HG02885 (cell line): Measurements from ENCODE around the gene PLCL2.

Experiments
- ATAC-seq: cut with Tn5 transposase; IDR thresholded peaks from one replicate; pipeline ENCODE4 v1.9.1; 2021; ENCODE audit warnings: mild to moderate bottlenecking; ENCODE audit not compliant: unreplicated experiment, poor library complexity

The PLCL2 gene

DNA sequence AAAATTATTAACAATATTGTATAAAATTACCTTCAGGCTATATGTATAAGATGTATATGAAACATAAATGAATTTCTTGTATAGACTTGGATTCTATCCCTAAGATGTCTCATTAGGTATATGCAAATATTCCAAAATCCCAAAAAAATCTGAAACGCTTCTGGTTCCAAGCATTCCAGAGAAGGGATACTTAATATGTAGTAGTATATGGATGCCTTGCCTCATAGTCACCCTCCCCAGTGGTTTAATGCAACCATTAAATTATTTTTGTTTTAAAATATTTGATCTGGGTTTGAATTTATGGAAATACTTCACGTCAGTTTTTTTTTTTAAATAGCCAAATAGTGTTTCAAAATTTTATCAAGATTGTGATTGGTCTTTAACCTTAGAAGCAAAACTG lies 27.2 kb downstream of the PLCL2 start:
- no peak for ATAC-seq

DNA sequence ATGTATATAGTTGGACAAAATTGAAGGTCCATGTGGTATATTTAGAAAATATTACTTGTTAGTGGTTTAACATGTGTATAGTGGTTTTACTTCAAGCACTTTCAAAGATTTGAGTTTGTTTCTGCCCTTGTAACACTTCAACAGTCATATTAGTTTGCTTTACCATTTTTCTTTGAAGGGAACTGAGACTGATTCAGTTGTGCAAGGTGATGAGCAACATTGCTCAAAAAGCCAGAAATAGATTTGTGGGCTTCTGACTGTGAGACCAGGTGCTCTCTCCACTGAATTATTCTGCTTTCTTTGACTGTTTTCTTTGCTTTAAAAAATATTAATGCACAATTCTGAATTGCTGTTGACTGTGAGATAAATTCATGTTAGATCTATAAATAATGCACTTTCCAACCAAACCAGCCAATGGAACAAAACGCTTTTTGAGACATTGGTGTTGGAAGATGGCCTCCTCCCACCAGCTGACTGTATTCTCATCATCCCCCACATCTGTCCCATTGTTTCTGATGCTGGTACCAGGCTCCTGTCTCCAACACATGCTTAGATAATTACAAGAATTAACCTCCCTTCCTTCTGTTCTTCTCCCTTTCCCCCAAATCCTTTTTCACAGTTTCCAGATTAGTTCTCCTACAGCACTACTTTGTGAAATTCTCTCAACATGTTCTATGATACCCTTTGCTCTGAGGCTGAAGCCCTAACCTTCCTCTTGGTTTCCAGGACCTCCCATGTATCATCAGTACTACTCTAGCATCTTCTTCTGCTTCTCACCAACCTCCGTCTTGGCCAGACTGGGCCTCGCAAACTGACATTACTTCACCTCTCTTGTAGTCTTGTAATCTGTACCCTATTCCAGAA lies 27.9 kb downstream of the PLCL2 start:
- peak; percentile 94 for ATAC-seq

DNA sequence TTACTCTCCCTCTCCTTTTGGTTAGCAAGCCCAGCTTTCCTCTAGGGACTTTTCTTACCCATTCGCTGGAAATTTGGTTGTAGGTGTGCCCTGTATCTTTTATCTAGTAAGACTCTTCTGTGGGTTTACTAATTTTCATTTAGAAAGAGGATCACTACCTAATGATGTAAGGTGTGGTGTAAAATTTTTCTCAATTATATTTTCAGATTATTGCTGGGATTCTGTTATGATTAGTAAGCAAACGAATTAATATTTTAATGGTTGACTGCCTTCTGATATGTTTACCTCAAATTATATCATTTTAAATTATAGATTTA lies 28.5 kb downstream of the PLCL2 start:
- peak; percentile 19 for ATAC-seq

DNA sequence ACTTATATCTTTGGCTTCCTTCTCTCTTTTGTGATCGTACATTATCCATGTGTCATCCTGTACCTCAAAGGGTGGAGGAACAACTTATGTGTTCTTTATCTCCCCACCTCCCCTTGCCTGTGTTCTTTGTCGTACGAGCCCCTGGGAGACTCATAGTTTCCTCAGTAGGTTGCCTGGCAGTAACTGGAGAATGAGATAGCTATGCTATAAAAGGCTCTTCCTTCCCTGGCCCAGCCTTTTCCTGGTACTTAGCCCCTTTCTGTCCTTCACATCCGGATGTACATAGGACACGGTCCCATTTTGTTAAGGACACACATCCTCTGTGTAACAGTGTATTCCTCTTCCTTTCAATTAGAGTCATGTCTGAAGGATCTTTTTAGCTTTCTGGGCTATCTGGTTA lies 32.1 kb downstream of the PLCL2 start:
- no peak for ATAC-seq

DNA sequence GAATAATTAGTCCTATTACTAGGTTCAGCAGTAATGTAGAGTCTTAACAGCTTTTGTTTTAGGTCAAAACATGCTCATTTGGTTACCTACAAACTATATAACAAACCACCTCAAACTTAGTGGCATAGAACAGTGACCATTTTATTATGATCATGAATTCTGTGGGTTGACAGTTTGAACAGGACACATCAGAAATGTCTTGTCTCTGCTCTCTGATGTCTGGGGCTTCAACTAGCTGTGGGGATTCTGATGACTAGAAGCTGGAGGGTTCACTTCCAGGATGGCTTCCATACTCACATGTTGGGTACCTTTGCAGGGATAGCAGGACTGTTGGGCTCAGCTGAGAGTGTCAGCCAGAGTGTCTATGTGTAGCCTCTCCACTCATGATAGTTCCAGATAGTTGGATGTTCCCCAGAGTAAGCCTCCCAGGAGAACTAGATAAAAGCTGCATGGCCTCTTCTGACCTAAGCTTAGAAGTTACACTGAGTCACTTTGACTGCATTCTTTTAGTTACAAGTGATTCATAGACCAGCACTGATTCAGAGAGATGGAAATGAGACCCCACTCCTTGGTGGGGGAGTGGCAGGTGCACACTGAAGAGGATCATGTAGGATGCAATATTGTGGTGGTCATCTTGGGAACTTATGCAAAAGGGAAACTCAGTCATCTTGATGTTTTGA lies 32.6 kb downstream of the PLCL2 start:
- ATAC-seq, result no peak

DNA sequence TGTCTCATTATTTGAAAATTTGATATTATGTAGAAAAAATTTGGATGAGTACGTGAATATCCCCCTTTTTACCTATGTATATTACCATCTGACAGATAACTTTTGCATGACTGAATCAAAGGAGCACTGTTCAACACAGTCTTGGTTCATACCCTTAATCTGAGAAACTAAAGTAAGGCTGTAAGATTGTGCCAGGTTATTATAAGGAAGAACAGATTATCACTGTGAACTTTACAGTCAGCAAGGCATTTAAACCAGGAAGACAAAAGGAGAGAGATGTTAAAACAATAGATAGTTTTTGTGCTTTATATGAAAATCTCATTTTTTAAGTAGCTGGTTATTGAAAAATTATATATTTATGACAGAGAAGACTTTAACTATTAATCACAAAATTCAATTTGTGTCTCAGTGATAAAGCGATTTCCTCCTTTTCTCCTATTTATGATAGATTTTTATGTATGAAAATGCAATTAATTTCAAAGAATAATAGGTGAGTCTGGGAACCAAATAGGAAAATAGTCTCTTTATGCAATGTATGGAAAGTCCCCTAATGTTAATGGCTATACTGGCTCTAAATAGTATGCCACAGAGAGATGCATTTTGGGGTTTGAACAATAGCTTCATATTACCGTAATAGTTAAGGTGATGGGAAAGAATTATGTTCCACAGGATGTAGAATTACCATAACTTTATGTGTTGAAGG lies 33.4 kb downstream of the PLCL2 start:
- no peak for ATAC-seq

DNA sequence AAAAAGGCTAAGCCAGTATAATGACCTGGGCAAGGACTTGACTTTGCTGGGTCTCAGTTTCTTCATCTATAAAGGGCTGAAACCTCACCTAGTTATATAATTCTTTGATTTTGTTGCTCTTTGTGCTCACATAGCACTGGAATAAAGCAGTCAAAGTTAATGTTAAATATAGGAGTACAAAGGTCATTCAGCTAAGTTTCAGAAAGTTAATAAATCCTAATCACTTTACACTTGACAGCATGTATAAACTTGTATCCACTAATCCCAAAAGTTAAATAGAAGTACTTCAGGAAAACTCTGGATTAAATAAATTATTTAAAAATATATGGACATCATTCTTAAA lies 33.9 kb downstream of the PLCL2 start:
- no peak for ATAC-seq

DNA sequence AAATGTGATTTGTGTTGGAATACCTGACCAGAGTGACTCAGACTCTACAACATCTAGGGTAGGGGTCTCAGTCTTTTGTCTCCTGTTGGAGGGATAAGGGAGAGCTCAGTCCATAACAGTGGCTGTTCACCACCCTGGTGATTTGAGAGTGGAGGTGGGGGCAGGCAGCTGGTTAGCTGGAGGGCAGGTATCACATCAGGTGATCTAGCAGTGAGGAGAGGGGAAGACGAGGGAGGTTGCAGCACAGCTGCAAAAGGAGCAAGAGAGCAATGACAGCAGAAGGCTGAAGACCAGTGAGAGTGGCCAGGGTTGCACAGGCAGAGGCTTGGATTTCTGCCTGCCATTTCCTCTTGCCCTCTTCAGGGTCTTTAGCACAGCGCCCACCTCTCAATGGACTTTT lies 38.4 kb downstream of the PLCL2 start:
- no peak for ATAC-seq

DNA sequence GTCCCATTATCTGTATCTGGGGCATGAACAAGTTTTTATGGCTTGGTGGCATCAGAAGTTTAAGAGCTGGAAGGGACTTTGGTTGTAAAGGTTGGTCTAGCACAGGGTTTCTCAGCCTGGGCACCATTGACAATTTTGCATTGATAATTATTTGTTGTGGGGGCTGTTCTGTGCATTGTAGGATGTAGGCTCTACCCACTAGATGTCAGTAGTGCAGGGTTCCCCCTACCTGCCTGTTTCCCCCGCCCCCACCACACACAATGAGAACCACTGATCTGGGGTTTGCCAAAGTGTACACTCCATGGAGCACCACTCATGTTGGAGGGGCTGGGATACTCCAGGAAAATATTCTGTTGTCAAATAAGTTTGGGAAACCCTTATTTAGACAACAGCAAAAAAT lies 42.7 kb downstream of the PLCL2 start:
- ATAC-seq, result peak; percentile 44

DNA sequence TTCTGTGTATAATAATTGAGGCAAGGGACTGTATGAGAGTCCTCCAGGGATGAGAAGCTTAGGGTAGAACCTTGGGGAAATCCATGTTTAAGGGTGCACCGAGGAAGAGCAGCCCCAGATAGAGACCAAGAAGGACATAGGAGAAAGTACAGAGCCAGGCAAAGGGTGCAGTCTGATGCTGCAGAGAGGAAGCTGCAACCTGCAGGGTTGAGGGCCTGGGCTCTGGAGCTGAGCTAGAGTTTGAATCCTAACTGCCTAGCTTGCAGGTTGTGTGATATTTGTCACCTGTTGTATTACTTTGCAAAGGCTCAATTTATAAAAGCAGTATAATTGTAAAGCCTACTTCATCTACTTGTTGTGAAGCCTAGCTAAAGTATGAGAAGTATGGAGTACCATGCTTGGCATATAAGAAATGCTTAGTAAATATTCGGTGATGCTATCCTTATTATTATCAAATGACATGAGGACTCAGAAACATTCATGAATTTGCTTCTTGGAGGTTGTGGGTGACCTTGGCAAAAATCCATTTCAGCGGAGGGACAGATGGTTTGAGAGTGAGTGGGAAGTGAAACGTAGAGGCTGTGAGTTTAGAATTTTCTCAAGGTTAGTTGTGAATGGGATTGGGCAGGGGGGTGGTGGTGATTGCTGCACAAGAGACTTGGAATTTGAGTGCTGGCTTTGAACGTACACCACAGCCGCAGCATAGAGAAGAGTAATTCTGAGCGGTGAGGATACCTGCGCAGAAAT lies 43.8 kb downstream of the PLCL2 start:
- ATAC-seq, result peak; percentile 67

DNA sequence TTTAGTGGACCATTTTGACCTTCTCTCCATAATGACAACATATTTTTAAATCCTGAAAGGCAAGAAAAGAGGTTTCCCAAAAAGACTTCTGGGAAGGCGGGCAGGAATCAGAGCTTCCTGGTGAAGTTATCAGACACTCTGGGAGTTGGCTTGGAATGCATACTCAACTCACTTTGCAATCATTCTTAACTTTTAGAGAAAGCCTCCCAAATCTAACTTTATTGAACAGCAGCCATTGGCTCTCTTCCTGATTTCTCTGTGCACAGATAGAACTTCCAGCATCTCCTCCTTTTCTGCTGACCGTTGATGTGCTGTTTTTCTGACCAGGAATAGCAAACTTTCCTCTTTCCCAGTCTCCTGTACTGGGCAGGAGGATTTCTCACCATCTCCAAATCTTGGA lies 44.6 kb downstream of the PLCL2 start:
- no peak for ATAC-seq

DNA sequence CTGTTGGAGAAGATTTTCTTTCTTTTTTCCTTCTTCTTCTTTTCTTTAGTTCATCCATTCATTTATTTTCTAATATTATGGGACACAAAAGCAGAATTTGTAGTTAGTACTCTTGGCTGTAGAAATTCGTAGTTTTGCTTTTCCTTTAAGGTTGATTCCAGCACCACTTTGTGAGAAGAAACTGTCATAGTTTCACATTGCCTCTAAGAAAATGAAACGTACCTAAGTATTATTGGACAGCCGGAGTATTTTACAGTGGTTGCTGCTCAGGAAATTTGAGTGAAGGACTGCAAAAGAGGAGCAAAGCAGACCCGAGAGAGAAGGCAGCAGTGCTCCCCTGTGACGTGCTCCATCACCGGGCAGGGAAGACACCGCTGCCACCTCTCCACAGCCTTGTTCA lies 48.1 kb downstream of the PLCL2 start:
- no peak for ATAC-seq

DNA sequence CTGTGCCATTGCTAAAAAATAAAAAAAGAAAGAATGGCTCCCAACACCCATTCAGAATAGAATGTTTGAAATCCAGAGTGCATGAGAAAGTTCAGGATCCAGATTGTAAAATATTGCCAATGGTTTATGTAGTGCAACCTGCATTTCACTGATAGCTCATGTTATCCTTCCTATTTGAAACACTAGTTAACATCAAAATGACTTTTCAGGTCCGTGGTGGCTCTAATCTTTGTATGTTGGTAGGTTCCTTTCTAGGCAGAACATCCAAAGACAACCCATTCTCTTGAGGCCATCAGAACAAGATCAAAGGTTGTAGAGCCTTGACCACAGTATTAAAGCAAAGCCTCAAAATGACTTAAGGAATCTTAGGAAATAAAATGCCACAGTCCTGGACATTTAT lies 51.0 kb downstream of the PLCL2 start:
- no peak for ATAC-seq

DNA sequence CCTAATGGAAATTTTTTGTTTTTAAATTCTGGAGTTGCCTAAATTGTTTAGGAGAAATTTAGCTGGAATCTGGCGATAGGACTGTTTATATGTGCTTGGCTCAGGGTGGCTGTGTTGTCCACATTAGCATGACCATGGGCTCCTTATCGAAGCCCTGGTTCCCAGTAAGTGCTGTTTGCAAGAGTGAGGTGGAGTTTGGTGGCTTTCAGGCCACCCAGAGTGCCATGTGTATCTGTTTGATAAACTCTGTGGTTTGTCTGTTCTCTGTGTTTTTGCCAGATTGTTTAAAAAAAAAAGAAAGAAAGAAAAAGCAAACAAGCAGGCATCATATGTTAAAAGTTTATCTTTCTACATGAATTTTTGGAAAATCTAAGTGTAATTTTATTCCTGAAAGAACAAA lies 51.5 kb downstream of the PLCL2 start:
- no peak for ATAC-seq

DNA sequence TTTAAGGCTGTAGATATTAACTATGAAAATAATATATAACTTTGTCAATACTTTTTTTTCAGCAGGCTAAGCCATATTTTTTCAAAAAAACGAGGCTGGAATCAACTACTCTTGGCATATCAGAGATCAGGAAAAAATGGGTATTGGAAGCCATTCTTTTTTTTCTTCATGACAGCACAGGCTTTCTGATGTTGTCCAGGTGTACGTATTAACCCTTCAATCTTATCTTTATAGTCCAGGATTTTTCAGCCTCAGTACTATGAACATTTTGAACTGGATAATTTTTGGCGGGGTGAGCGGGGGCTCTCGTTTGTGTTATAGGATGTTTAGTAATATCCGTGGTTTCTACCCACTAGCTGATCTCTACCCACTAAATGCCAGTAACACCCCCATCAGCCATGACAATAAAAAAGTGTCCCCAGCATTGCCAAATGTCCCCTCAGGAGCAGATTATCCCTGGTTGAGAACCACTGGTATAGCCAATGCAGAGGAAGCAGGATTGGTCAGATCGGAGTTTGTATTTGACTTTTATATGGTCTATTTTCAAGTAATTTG lies 52.0 kb downstream of the PLCL2 start:
- ATAC-seq, result no peak

DNA sequence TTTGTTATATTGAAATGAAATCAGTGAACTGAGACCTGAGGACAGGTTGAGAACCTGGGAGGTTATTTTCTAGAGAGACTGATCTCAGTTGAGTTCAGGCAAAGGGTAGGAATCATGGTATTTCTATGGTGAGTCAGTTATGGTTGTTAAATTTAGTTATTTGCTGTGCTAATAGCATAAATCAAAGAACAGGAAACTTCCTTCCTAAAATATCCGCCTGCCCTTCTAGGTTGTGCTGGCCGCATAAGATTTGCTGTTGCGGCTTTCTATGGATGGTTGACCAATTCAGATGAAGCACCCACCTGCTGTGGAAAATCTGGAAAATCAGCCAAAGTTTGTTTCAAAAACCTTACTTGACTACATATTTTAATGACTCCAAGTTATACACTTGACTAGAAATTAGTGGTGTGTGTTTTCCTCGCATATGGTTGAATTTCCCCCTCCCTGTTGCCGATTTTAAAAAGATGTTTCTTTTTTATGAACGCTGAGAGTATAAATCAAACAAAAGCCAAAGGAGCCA lies 52.6 kb downstream of the PLCL2 start:
- ATAC-seq, result no peak

DNA sequence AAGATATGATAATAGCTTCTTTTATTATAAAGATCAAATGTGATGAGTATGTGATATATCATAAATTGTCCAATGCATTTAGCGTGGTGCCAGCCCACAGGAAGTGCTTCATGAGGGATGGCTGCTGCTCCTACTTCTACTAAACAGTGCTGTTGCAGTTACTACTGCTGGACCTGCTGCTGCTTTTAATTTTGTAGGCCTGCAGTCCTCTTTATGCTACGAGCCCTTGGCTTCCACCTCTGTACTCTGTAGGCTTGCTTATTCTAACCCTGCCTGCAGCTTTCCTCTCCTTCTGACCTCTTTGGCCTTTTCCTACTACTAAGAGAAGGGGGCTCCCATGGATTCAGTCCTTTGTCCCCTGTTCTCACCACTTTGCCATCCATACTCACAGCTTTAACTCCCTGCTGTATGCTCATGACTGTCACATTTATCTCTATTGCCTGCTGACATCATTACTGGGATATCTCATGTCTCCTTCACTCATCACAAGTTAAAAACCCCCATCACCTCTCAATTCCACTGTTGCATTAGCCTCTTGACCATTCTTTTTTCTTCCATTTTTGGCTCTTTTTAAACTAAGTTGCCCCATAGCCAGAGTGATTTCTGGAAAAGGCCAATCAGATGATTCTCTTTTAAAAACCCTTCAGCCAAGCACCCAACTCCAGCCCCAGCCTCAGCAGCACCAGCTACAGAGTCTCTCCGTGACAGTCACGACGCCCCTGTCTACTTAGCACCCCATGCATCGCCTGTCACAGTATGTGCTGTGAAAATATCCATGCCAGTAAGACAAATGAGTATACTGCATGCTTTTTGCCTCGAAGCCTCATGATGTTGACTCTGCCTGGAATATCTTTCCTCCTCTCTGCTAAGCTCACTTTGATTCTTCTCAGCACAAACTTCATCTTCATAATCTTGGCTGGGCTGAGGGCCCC lies 56.3 kb downstream of the PLCL2 start:
- ATAC-seq, result no peak

DNA sequence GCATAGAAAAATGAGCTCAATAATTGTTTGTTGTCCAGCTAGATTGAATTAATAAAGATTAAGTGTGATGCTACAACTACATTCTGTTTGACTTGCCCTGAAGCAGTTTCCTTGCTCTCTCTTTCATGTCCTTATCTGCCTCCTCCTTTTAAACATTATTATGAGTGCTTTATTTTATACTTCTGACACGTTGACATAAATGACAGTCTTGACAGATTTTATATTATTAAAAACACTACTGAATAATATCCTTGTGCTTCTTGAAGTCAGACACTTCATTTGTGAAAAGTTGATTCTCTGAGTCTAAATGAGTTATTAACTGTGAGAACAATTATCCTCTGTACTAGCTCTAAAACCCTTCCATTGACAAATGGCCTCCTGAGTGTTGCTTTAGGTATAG lies 58.2 kb downstream of the PLCL2 start:
- ATAC-seq, result no peak

DNA sequence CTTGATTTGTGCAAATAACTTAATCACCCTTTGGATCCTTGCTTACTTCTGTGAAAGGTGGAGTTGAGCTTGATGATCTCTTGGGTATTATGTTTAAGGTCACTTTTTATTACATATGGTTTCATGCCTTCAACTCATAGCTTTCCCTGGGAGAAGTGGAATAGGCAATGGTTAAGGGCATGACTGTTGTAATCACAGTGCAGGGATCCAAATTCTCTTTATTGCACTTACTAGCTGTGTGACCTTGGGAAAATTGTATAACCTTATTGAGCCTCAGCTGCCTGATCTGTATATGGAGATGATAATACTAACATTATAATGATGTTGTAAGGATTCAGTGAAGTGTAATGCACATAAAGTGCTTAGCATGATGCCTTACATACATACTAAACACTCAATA lies 59.1 kb downstream of the PLCL2 start:
- no peak for ATAC-seq
